ENCODE measurements around the gene CCDC88C. TPM values are rescaled to one million over a fixed set of nuclear protein-coding genes. Genes with fewer than 3 reads are reported as not detected.

Gene CCDC88C
- total RNA-seq, 1 donor from 2014 or later: 16.4 TPM

DNA sequence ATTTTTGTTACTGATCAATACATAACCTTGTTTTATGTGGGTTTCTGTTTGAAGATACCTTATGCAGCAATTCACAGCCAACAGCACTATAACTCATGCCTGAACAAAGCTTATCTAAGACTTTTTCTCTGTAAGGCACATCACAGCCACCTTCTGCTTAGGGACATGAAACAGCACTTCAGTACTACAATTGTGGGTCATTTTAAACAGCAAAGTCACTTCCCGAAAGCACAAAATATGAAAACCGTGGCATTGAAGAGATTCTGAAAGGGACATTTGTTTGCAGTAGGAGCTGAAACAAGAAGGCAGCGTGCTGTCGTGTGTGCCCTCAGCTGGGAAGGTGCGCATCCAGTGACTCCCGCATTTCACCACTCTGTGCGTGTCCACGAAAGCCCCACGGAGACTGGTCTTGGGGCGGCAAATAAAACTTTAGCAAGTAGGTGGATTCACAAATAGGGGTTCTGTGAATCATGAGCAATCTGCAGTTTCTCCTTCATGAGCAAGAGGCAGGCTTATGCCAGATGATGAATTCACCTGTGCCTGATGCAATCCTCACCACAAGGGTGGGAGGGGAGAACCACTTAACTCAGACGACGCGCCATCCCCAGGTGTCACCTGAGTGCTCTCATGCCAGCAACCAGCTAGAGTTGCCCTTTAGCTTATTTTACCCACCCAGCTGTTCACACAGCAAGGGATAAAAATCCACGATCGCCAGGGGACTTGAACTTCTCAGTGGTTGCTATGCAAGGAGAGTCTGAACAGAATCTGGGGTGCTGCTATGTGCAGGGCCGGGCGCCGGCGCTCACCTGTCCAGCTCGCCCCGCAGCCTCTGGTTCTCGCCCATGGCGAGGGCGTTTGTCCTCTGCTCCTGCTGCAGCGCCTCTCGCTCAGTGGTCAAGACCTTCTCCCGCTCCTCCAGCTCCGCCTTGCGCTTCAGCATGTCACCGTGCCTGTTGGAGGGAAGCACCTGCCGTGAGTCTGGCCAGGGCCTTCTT is 118.2 kb downstream of the CCDC88C start:
- no peak for DNase-seq (ENCODE audit: low read depth)
- no peak overlapping the region for H3K4me3 ChIP-seq (ENCODE audit: low read depth, low read length)
- TF ChIP-seq, protein P1, sequence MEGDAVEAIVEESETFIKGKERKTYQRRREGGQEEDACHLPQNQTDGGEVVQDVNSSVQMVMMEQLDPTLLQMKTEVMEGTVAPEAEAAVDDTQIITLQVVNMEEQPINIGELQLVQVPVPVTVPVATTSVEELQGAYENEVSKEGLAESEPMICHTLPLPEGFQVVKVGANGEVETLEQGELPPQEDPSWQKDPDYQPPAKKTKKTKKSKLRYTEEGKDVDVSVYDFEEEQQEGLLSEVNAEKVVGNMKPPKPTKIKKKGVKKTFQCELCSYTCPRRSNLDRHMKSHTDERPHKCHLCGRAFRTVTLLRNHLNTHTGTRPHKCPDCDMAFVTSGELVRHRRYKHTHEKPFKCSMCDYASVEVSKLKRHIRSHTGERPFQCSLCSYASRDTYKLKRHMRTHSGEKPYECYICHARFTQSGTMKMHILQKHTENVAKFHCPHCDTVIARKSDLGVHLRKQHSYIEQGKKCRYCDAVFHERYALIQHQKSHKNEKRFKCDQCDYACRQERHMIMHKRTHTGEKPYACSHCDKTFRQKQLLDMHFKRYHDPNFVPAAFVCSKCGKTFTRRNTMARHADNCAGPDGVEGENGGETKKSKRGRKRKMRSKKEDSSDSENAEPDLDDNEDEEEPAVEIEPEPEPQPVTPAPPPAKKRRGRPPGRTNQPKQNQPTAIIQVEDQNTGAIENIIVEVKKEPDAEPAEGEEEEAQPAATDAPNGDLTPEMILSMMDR (conservative IDR thresholded peaks at IDR 0.05; ENCODE audit: low read depth, low read length): no peak

DNA sequence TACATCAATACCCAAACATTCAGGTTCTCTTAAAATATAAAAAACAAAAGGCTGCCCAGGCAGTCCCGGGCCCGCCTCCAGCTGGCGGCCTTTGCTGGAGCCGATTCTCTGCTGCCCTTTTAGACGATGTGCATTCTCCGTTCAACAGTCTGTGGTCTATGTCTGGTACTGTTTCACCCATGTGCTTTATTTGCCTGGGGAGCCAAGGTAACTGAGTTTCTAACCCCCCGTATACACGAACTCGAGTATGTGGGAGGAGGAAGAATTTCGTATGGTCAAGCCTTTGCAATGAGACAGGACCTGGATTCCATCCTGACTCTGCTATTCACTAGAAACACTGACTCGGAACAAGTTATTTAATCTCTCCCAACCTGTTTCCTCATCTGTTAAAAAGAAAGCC is 119.0 kb downstream of the CCDC88C start:
- H3K4me3 ChIP-seq (ENCODE audit: low read depth, low read length): no peak overlapping the region
- no peak for DNase-seq (ENCODE audit: low read depth)
- TF ChIP-seq, protein P1 (conservative IDR thresholded peaks at IDR 0.05; ENCODE audit: low read depth, low read length): no peak

DNA sequence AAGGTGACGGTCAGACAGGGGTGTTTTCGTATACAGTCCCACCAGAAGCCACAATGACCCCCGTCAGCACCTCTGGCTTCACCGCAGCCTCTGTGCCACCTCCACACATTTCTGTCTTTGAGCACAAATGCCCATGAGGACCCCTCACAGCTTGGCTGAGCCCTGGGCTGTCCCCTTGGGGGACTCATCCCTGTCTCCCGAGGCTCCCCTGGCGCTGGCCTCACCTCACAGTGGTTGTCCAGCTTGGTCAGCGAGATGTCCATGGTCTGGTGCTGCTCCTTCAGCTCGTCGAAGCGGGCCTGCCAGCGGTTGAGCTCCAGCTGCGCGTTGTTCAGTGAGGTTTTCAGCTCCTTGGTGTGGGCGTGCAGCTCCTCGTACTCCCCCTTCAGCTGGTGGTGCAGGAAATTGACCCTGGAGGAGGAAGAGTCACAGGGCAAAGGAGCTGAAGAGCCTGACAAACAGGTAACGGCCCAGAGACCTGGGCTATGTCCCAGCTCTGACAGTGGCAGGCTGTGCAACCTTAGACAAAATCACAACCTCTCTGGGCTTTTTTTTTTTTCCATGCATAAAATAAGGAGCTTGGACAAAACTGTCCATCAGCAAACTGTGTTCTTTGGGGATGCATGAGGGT is 120.4 kb downstream of the CCDC88C start:
- TF ChIP-seq, protein P1 (conservative IDR thresholded peaks at IDR 0.05; ENCODE audit: low read depth, low read length): no peak
- H3K4me3 ChIP-seq (ENCODE audit: low read depth, low read length): no peak overlapping the region
- DNase-seq (ENCODE audit: low read depth): no peak

DNA sequence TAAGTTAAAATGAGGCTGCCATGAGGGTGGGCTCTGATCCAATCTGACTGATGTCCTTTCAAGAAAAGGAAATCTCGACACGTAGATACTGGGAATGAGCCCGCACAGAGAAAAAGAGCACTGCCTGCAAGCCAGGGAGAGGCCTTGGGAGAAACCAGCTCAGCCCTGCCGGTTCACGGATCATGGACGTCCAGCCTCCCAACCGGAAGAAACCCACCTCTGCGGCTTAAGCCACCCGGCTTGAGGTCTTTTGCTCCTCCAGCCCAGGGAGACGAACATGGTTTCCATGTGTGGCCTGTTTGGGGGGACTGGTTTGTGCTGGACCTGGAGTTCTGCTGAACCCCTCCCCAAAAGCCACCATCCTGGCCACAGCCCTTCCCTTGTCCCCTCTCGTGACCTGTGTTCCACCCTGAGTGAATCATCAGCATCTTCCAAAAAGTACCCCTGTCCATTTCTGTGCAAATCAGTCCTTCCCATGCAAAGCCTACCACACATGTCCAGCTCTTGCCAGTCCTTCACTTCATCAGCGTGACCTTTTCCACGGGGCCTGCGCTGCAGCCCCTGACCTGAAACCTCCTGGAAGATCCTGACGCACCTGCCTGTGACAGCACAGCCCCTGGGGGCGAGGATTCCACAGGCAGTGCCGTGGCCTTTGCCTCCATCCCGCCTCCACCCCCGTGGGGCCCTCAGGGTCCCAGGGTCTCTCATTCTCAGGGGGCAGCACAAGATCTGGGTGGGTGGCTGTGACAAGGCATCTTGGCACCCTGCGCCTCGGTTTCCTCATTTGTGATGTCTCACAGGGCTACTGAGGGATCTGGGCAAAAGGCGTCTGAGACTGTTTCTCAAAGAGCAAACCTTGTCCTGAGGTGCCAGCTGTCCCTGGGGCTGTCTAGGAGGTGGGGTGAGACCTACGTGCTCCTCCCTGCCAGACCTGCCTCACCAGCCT is 121.5 kb downstream of the CCDC88C start:
- no peak overlapping the region for H3K4me3 ChIP-seq (ENCODE audit: low read depth, low read length)
- TF ChIP-seq, protein P1 (conservative IDR thresholded peaks at IDR 0.05; ENCODE audit: low read depth, low read length): no peak
- no peak for DNase-seq (ENCODE audit: low read depth)

DNA sequence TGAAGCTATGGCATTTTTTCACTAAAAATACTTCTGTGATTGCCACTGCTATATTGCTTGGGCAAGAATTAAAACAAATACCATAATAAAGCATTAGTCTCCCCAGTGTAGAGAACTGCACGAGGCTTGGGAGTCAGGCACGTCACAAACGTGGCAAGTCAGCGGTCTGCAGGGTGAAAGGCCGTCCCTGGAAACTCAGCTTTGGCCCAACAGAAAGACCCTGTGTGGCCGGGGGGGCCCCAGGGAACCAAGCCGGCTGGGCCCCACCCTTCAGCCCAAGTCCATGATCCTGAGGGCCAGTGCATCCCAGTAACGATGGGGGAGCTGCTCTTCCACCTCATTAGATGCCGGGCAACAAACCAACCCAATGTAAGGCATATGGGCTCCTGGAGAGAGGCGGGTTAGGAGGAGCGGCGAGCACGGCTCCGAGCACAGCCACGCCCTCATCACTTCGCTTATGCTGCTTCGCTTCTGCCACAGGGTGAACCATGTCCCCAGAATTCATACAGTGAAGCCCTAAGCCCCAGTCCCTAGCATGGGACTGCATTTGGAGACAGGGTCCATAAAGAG is 122.3 kb downstream of the CCDC88C start:
- no peak overlapping the region for H3K4me3 ChIP-seq (ENCODE audit: low read depth, low read length)
- TF ChIP-seq, protein P1 (conservative IDR thresholded peaks at IDR 0.05; ENCODE audit: low read depth, low read length): no peak
- DNase-seq (ENCODE audit: low read depth): no peak

DNA sequence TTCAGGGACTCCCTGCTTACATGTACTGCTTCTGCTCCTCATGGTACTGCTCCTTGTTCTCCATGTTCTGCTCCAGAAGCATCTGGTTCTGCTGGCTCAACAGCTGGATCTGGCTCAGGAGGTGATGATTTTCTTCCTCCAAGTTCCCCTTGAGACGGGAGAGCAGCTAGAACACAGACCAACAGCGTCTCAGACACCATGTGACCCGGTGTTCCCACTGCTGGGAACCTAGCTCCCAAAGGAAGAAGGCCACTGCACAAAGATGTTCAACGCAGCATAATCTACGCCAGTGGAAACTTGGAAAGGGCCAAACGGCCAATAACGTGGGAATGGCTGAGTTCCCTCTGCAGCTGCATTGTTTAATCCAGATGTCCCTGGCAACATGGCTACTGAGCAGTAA is 123.5 kb downstream of the CCDC88C start:
- DNase-seq (ENCODE audit: low read depth): no peak
- H3K4me3 ChIP-seq (ENCODE audit: low read depth, low read length): no peak overlapping the region
- TF ChIP-seq, protein P1 (conservative IDR thresholded peaks at IDR 0.05; ENCODE audit: low read depth, low read length): no peak
